GM18511 (cell line): ENCODE results near the gene DSCAML1.
"Not testable (repeated sequence)": the region's sequence is repeated elsewhere in the genome, so short reads cannot be mapped to it uniquely, and the experiment has no call there.

Experiments used
- ATAC-seq: cut with Tn5 transposase; IDR thresholded peaks from one replicate; pipeline ENCODE4 v1.9.1; 2021; ENCODE audit warnings: mild to moderate bottlenecking, moderate library complexity; ENCODE audit not compliant: unreplicated experiment

DSCAML1 gene

GRCh38 chr11:117461396-117462182 lies 335.4 kb downstream of the DSCAML1 start:
- no peak for ATAC-seq

GRCh38 chr11:117459979-117460300 lies 337.1 kb downstream of the DSCAML1 start:
- no peak for ATAC-seq

GRCh38 chr11:117459123-117459978 lies 337.7 kb downstream of the DSCAML1 start:
- no peak for ATAC-seq

GRCh38 chr11:117458275-117459122 lies 338.5 kb downstream of the DSCAML1 start:
- peak; percentile 73 for ATAC-seq

- peak; percentile 43 for ATAC-seq
Observed at GRCh38 chr11:117457835-117458234, 339.2 kb downstream of the DSCAML1 start.

- no peak for ATAC-seq
Observed at GRCh38 chr11:117457031-117457785, 339.8 kb downstream of the DSCAML1 start.

GRCh38 chr11:117456721-117457029 lies 340.3 kb downstream of the DSCAML1 start:
- ATAC-seq = not testable (repeated sequence)

GRCh38 chr11:117456027-117456720 lies 340.8 kb downstream of the DSCAML1 start:
- peak; percentile 63 for ATAC-seq

- no peak for ATAC-seq
Observed at GRCh38 chr11:117454564-117454917, 342.5 kb downstream of the DSCAML1 start.

GRCh38 chr11:117453886-117454563 lies 343.0 kb downstream of the DSCAML1 start:
- no peak for ATAC-seq

GRCh38 chr11:117449111-117449693 lies 347.8 kb downstream of the DSCAML1 start:
- ATAC-seq = no peak

GRCh38 chr11:117444711-117445658 lies 352.0 kb downstream of the DSCAML1 start:
- ATAC-seq = no peak

- ATAC-seq = no peak
Observed at GRCh38 chr11:117444256-117444655, 352.8 kb downstream of the DSCAML1 start.

- ATAC-seq = no peak
Observed at GRCh38 chr11:117443266-117444186, 353.5 kb downstream of the DSCAML1 start.

GRCh38 chr11:117442869-117443239 lies 354.2 kb downstream of the DSCAML1 start:
- ATAC-seq = no peak

GRCh38 chr11:117442049-117442868 lies 354.8 kb downstream of the DSCAML1 start:
- no peak for ATAC-seq
